SU-DHL-6 (cell line): ENCODE data around the gene ELK4.

Source experiments
- EZH2phosphoT487 ChIP-seq: fragments of 200-600 bp; sonication (generic), shearing (Covaris generic); conservative IDR thresholded peaks from 2 replicates; pipeline ENCODE4 v1.6.1; 2018; ENCODE audit warnings: mild to moderate bottlenecking, antibody characterized with exemption, low read length, moderate library complexity, mixed read lengths
- TF ChIP-seq, protein P1 (sequence below): fragments of 200-600 bp; sonication (generic); IDR thresholded peaks from one replicate; pipeline ENCODE4 v1.5.1; 2017; ENCODE audit warnings: antibody characterized with exemption, mild to moderate bottlenecking, low read length, moderate library complexity; ENCODE audit not compliant: insufficient read depth, poor library complexity, severe bottlenecking

DNA sequence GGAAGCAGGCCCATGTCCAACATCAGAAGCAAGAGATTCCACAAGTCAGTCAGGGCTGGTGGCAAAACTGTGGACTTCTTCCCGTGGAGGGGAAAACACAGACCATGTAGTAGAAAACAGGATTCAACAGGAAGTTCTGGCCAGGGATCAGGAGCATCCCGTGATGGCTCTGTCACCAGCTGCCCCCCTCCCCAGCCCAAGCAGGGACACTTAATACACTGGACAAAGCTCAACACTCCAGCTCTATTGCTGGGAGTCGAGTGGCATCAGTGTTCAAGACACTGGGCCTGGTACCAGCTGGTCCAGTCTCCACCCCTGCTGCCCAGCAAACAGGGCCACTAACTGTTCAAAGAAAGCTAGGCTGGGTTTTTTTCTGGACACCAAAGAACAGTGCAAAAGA, 44.8 kb upstream of the ELK4 start:
- TF ChIP-seq, protein P1, sequence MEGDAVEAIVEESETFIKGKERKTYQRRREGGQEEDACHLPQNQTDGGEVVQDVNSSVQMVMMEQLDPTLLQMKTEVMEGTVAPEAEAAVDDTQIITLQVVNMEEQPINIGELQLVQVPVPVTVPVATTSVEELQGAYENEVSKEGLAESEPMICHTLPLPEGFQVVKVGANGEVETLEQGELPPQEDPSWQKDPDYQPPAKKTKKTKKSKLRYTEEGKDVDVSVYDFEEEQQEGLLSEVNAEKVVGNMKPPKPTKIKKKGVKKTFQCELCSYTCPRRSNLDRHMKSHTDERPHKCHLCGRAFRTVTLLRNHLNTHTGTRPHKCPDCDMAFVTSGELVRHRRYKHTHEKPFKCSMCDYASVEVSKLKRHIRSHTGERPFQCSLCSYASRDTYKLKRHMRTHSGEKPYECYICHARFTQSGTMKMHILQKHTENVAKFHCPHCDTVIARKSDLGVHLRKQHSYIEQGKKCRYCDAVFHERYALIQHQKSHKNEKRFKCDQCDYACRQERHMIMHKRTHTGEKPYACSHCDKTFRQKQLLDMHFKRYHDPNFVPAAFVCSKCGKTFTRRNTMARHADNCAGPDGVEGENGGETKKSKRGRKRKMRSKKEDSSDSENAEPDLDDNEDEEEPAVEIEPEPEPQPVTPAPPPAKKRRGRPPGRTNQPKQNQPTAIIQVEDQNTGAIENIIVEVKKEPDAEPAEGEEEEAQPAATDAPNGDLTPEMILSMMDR, result no peak
- no peak for TF ChIP-seq EZH2phosphoT487
